GM23338 (cell line): ENCODE measurements around the gene HHATL. TPM values are rescaled to one million over a fixed set of nuclear protein-coding genes. Genes with fewer than 3 reads are reported as not detected.

Experiments
- ATAC-seq: fragments of 200-7000 bp; cut with Tn5 transposase; 3 replicates; pipeline ENCODE4 v1.9.1; 2020
- DNase-seq: peaks from one replicate; pipeline ENCODE4 v3.0.0-alpha.2; 2015; ENCODE audit warnings: low spot score
- H2AFZ ChIP-seq: fragments of 200-600 bp; sonication (generic); 2 replicates; pipeline ENCODE4 v1.8.0; 2016; ENCODE audit warnings: antibody characterized with exemption, mild to moderate bottlenecking, moderate library complexity
- H3F3A ChIP-seq: fragments of 200-600 bp; sonication (generic); replicated peaks from 2 replicates; pipeline ENCODE4 v1.8.0; 2017; ENCODE audit warnings: antibody characterized with exemption, mixed run types, low read depth
- H3K27ac ChIP-seq: fragments of 200-600 bp; sonication (generic); 2 replicates; pipeline ENCODE4 v1.6.1; 2016; ENCODE audit warnings: low read depth
- H3K27me3 ChIP-seq: fragments of 200-600 bp; sonication (generic); 2 replicates; pipeline ENCODE4 v1.8.0; 2016; ENCODE audit warnings: mild to moderate bottlenecking, mixed run types, moderate library complexity; ENCODE audit not compliant: insufficient read depth
- H3K36me3 ChIP-seq: fragments of 200-600 bp; sonication (generic); 2 replicates; pipeline ENCODE4 v1.8.0; 2016; ENCODE audit warnings: mild to moderate bottlenecking; ENCODE audit not compliant: insufficient read depth
- H3K4me1 ChIP-seq: fragments of 200-600 bp; sonication (generic); 2 replicates; pipeline ENCODE4 v1.8.0; 2016; ENCODE audit warnings: mild to moderate bottlenecking, moderate library complexity; ENCODE audit not compliant: insufficient read depth
- H3K4me2 ChIP-seq: fragments of 200-600 bp; sonication (generic); 2 replicates; pipeline ENCODE4 v1.7.1; 2017; ENCODE audit warnings: mixed run types
- H3K4me3 ChIP-seq: fragments of 200-600 bp; sonication (generic); 2 replicates; pipeline ENCODE4 v1.6.1; 2016; ENCODE audit warnings: mixed run types
- H3K79me2 ChIP-seq: fragments of 200-600 bp; sonication (generic); replicated peaks from 2 replicates; pipeline ENCODE4 v1.8.0; 2017; ENCODE audit warnings: mild to moderate bottlenecking; ENCODE audit not compliant: insufficient read depth
- H3K9me2 ChIP-seq: fragments of 200-600 bp; sonication (generic); 2 replicates; pipeline ENCODE4 v1.8.0; 2017; ENCODE audit not compliant: insufficient read depth
- H4K20me1 ChIP-seq: fragments of 200-600 bp; sonication (generic); replicated peaks from 2 replicates; pipeline ENCODE4 v1.8.0; 2017; ENCODE audit warnings: mild to moderate bottlenecking; ENCODE audit not compliant: insufficient read depth
- H3K27ac Mint-ChIP-seq: 2 replicates; pipeline ENCODE4 v1.8.0; 2020; ENCODE audit warnings: inconsistent platforms, mild to moderate bottlenecking, moderate library complexity, mixed read lengths
- H3K27me3 Mint-ChIP-seq: 3 replicates; pipeline ENCODE4 v1.8.0; 2022; ENCODE audit warnings: low read depth, mild to moderate bottlenecking, moderate library complexity, mixed read lengths, inconsistent platforms; ENCODE audit not compliant: insufficient read depth, poor library complexity
- H3K36me3 Mint-ChIP-seq: 3 replicates; pipeline ENCODE4 v1.8.0; 2021; ENCODE audit warnings: low read depth, mild to moderate bottlenecking, inconsistent platforms, moderate library complexity, mixed read lengths
- H3K4me1 Mint-ChIP-seq: 3 replicates; pipeline ENCODE4 v1.8.0; 2020; ENCODE audit warnings: mild to moderate bottlenecking, inconsistent platforms, mixed read lengths
- H3K4me3 Mint-ChIP-seq: 3 replicates; pipeline ENCODE4 v1.8.0; 2021; ENCODE audit warnings: moderate library complexity, mild to moderate bottlenecking, inconsistent platforms, mixed read lengths
- H3K9me3 Mint-ChIP-seq: 3 replicates; pipeline ENCODE4 v1.8.0; 2020; ENCODE audit warnings: moderate library complexity, mild to moderate bottlenecking, inconsistent platforms, mixed read lengths
- ETS1 ChIP-seq: IDR thresholded peaks from 2 replicates; pipeline ENCODE4 v1.6.1; 2016; ENCODE audit warnings: antibody characterized with exemption
- EZH2phosphoT487 ChIP-seq: fragments of 200-600 bp; sonication (generic); IDR thresholded peaks from one replicate; pipeline ENCODE4 v1.8.1; 2018; ENCODE audit warnings: antibody characterized with exemption; ENCODE audit not compliant: unreplicated experiment
- JUNB ChIP-seq: IDR thresholded peaks from one replicate; pipeline ENCODE4 v1.6.1; 2016; ENCODE audit warnings: antibody characterized with exemption; ENCODE audit not compliant: unreplicated experiment
- NANOG ChIP-seq: IDR thresholded peaks from 2 replicates; pipeline ENCODE4 v1.6.1; 2016; ENCODE audit warnings: antibody characterized with exemption, borderline replicate concordance
- STAT1 ChIP-seq: IDR thresholded peaks from one replicate; pipeline ENCODE4 v1.6.1; 2016; ENCODE audit warnings: antibody characterized with exemption; ENCODE audit not compliant: unreplicated experiment
- ZNF114 ChIP-seq: fragments of 250-450 bp; sonication (Bioruptor Pico); IDR thresholded peaks from 2 replicates; pipeline ENCODE4 v1.5.0; 2020; ENCODE audit warnings: mild to moderate bottlenecking, moderate library complexity
- ZNF462 ChIP-seq: fragments of 250-450 bp; sonication (Bioruptor Pico); IDR thresholded peaks from 2 replicates; pipeline ENCODE4 v1.5.0; 2020; ENCODE audit warnings: mild to moderate bottlenecking, moderate library complexity
- polyA plus RNA-seq: library from polyadenylated mRNA; unstranded; fragments of >200 nt; fragmentation: Nextera tagmentation; extraction: Ambion mirVana; gene quantifications from 2 replicates; pipeline ENCODE4 v1.2.1, GENCODE V29; 2016
- total RNA-seq: library from RNA; depleted of rRNA; stranded (reverse); fragments of >200 nt; shearing (Covaris generic); gene quantifications from 2 replicates; pipeline ENCODE4 v1.2.3, GENCODE V29; 2014
- TF ChIP-seq, protein P1 (sequence below): IDR thresholded peaks from one replicate; pipeline ENCODE4 v1.6.1; 2018; ENCODE audit warnings: antibody characterized with exemption; ENCODE audit not compliant: unreplicated experiment
- TF ChIP-seq, protein P2 (sequence below), 2 experiments: fragments of 200-600 bp in 1 of 2; sonication (generic) in 1 of 2; conservative IDR thresholded peaks; 2 replicates each; pipeline versions ENCODE4 v1.5.1 to v1.6.1; 2016 to 2017; ENCODE audit warnings: antibody characterized with exemption in 2 of 2, low read depth in 2 of 2, mild to moderate bottlenecking in 2 of 2, moderate library complexity in 1 of 2

Gene HHATL
- total and polyA plus RNA-seq, 2 experiments from 2014 or later, result not detected

DNA sequence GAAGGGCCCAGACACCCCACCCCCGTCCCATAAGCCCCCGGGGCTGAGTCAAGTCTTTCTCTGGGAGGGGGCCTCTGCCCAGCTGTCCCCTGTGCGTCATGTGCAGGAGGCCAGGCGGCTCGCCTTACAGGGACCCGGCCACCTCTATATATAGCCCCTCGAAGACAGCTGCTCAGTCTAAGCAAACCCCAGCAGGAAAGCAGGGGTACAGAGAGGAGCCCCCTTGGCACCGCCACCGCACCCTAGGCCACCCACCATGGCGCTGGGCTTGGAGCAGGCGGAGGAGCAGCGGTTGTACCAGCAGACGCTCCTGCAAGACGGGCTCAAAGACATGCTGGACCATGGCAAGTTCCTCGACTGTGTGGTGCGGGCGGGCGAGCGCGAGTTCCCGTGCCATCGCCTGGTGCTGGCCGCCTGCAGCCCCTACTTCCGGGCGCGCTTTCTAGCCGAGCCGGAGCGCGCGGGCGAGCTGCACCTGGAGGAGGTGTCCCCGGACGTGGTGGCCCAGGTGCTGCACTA, 17.2 kb downstream of the HHATL start, which contains the start of gene KLHL40:
KLHL40 (plus strand) TSS at position 175 of the 519 bp plus-strand sequence; CDS start at position 257, 82 bp downstream.
- peak within 1 kb of the TSS; percentile 32 for H2AFZ ChIP-seq
- ATAC-seq, result peak; percentile 21; the same call in 2 of the 3 replicates
- Mint-ChIP-seq H3K9me3 (no peaks in the 10 kb centered on the region), H3K4me3 (no peak within 1 kb of the TSS), H3K27ac (no peak within 1 kb of the TSS), H3K4me1 (peaks cover 19% of the 10 kb centered on the region), H3K27me3 (peaks cover 12% of the 10 kb centered on the region), H3K36me3 (no peaks in the 10 kb centered on the region)
- TF ChIP-seq, protein P1, sequence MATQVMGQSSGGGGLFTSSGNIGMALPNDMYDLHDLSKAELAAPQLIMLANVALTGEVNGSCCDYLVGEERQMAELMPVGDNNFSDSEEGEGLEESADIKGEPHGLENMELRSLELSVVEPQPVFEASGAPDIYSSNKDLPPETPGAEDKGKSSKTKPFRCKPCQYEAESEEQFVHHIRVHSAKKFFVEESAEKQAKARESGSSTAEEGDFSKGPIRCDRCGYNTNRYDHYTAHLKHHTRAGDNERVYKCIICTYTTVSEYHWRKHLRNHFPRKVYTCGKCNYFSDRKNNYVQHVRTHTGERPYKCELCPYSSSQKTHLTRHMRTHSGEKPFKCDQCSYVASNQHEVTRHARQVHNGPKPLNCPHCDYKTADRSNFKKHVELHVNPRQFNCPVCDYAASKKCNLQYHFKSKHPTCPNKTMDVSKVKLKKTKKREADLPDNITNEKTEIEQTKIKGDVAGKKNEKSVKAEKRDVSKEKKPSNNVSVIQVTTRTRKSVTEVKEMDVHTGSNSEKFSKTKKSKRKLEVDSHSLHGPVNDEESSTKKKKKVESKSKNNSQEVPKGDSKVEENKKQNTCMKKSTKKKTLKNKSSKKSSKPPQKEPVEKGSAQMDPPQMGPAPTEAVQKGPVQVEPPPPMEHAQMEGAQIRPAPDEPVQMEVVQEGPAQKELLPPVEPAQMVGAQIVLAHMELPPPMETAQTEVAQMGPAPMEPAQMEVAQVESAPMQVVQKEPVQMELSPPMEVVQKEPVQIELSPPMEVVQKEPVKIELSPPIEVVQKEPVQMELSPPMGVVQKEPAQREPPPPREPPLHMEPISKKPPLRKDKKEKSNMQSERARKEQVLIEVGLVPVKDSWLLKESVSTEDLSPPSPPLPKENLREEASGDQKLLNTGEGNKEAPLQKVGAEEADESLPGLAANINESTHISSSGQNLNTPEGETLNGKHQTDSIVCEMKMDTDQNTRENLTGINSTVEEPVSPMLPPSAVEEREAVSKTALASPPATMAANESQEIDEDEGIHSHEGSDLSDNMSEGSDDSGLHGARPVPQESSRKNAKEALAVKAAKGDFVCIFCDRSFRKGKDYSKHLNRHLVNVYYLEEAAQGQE, result no peak
- TF ChIP-seq STAT1 (no peak), JUNB (no peak), ZNF462 (CRISPR knock-in tag) (no peak), ZNF114 (CRISPR knock-in tag) (no peak), ETS1 (no peak), EZH2phosphoT487 (no peak), NANOG (no peak)
- TF ChIP-seq, protein P2, sequence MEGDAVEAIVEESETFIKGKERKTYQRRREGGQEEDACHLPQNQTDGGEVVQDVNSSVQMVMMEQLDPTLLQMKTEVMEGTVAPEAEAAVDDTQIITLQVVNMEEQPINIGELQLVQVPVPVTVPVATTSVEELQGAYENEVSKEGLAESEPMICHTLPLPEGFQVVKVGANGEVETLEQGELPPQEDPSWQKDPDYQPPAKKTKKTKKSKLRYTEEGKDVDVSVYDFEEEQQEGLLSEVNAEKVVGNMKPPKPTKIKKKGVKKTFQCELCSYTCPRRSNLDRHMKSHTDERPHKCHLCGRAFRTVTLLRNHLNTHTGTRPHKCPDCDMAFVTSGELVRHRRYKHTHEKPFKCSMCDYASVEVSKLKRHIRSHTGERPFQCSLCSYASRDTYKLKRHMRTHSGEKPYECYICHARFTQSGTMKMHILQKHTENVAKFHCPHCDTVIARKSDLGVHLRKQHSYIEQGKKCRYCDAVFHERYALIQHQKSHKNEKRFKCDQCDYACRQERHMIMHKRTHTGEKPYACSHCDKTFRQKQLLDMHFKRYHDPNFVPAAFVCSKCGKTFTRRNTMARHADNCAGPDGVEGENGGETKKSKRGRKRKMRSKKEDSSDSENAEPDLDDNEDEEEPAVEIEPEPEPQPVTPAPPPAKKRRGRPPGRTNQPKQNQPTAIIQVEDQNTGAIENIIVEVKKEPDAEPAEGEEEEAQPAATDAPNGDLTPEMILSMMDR (conservative IDR thresholded peaks at IDR 0.05; ENCODE audit: low read depth in 2 of 2), result no peak
- no peak within 1 kb of the TSS for H3K4me2 ChIP-seq
- no peaks in the 10 kb centered on the region for H3K4me1 ChIP-seq
- no peaks in the 10 kb centered on the region for H3K9me2 ChIP-seq
- H3K4me3 ChIP-seq, result no peak within 1 kb of the TSS
- H3K36me3 ChIP-seq, result no peaks in the 10 kb centered on the region
- no peaks in the 10 kb centered on the region for H3F3A ChIP-seq
- no peak within 1 kb of the TSS for H3K27ac ChIP-seq
- no peaks in the 10 kb centered on the region for H4K20me1 ChIP-seq
- no peak for DNase-seq
- H3K27me3 ChIP-seq, result no peaks in the 10 kb centered on the region
- H3K79me2 ChIP-seq, result no peaks in the 10 kb centered on the region
